ENCODE data around the gene MRPL3. TPM values are rescaled to one million over a fixed set of nuclear protein-coding genes. Genes with fewer than 3 reads are reported as not detected.

MRPL3 gene
- total RNA-seq, 1 experiment from 2014 or later: 162 TPM

DNA sequence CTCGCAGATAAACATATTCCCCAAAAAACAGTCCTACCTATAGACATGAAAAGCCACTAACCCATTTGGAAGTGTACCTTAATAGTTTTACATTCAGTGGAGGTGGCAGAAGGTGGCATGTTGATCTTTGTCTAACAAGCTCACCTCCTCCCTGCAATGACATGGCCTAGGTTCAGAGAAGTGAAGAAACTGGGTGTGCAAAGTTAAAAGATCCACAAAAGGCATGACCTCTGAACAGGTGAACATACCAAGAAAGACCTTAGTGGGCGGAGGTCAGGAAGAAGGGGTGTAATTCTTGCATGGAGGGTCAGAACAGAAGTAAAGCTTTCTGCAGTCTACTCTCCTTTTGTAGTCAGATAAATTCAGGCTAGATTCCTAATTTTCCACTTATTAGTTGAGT, 822 bp downstream of the MRPL3 start:
- no peak for TF ChIP-seq CBFB (CRISPR knock-in tag; IDR thresholded peaks at IDR 0.05; ENCODE audit: low read depth)
- no peak for TF ChIP-seq IRF2 (CRISPR knock-in tag; IDR thresholded peaks at IDR 0.05; ENCODE audit: borderline replicate concordance, low read depth)
- TF ChIP-seq ZNF416 (CRISPR knock-in tag; IDR thresholded peaks at IDR 0.05): no peak
- TF ChIP-seq ATF3 (CRISPR knock-in tag; conservative IDR thresholded peaks at IDR 0.05): no peak
- TF ChIP-seq HMGA2 (CRISPR knock-in tag; IDR thresholded peaks at IDR 0.05): no peak
- TF ChIP-seq GTF2I (CRISPR knock-in tag; conservative IDR thresholded peaks at IDR 0.05): no peak
- ChIA-PET CTCF (interaction anchor here (1.1 kb wide), 1 partner anchor 25 kb away, joined by 3 read pairs; no protein-coding TSS in a partner anchor), POLR2A (no interaction called here)
- Mint-ChIP-seq H3K27ac (peak overlapping the region; percentile 96), H3K4me1 (peaks cover 10% of the 10 kb centered on the region), H3K4me3 (peak overlapping the region; percentile 99), H3K36me3 (peaks cover 35% of the 10 kb centered on the region), H3K27me3 (ENCODE audit: low read depth) (peaks cover 26% of the 10 kb centered on the region), H3K9me3 (no peaks in the 10 kb centered on the region)
- ATAC-seq (no peak), DNase-seq (ENCODE audit: low spot score) (no peak)

- H3K27me3 Mint-ChIP-seq (ENCODE audit: low read depth): no peaks in the 10 kb centered on the region
- ATAC-seq: no peak
- H3K9me3 Mint-ChIP-seq: no peaks in the 10 kb centered on the region
- TF ChIP-seq ELF4 (CRISPR knock-in tag; IDR thresholded peaks at IDR 0.05; ENCODE audit: low read depth) (no peak), ATF3 (CRISPR knock-in tag; conservative IDR thresholded peaks at IDR 0.05) (no peak), NFYB (CRISPR knock-in tag; conservative IDR thresholded peaks at IDR 0.05; ENCODE audit: low read depth) (no peak), JUN (CRISPR knock-in tag; IDR thresholded peaks at IDR 0.05) (no peak), OVOL2 (CRISPR knock-in tag; IDR thresholded peaks at IDR 0.05; ENCODE audit: borderline replicate concordance) (no peak)
- H3K4me3 Mint-ChIP-seq: no peak overlapping the region
- ChIA-PET POLR2A (no interaction called here), CTCF (no interaction called here)
- H3K27ac Mint-ChIP-seq: no peak overlapping the region
- H3K4me1 Mint-ChIP-seq: no peaks in the 10 kb centered on the region
- H3K36me3 Mint-ChIP-seq: peaks cover 44% of the 10 kb centered on the region
- no peak for DNase-seq (ENCODE audit: low spot score)
Measured at GRCh38 chr3:131494706-131495105, 8.1 kb downstream of the MRPL3 start.

- H3K27me3 Mint-ChIP-seq (ENCODE audit: low read depth): no peaks in the 10 kb centered on the region
- H3K4me3 Mint-ChIP-seq: no peak overlapping the region
- DNase-seq (ENCODE audit: low spot score) (no peak), ATAC-seq (no peak)
- H3K27ac Mint-ChIP-seq: no peak overlapping the region
- POLR2A ChIA-PET: no interaction called here
- no peaks in the 10 kb centered on the region for H3K4me1 Mint-ChIP-seq
- H3K36me3 Mint-ChIP-seq: peaks cover 33% of the 10 kb centered on the region
- H3K9me3 Mint-ChIP-seq: no peaks in the 10 kb centered on the region
- CTCF ChIA-PET: no interaction called here
- TF ChIP-seq ZNF317 (CRISPR knock-in tag; IDR thresholded peaks at IDR 0.05; ENCODE audit: borderline replicate concordance, low read depth): no peak
- TF ChIP-seq, protein P1, sequence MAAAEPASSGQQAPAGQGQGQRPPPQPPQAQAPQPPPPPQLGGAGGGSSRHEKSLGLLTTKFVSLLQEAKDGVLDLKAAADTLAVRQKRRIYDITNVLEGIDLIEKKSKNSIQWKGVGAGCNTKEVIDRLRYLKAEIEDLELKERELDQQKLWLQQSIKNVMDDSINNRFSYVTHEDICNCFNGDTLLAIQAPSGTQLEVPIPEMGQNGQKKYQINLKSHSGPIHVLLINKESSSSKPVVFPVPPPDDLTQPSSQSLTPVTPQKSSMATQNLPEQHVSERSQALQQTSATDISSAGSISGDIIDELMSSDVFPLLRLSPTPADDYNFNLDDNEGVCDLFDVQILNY (CRISPR knock-in tag; IDR thresholded peaks at IDR 0.05): no peak
- TF ChIP-seq CBFB (CRISPR knock-in tag; IDR thresholded peaks at IDR 0.05; ENCODE audit: low read depth): no peak
- TF ChIP-seq SP1 (CRISPR knock-in tag; conservative IDR thresholded peaks at IDR 0.05): no peak
- no peak for TF ChIP-seq HMGA2 (CRISPR knock-in tag; IDR thresholded peaks at IDR 0.05)
- TF ChIP-seq NR3C1 (CRISPR knock-in tag; conservative IDR thresholded peaks at IDR 0.05; ENCODE audit: low read depth): no peak
- TF ChIP-seq AFF4 (CRISPR knock-in tag; IDR thresholded peaks at IDR 0.05; ENCODE audit: borderline replicate concordance): no peak
- no peak for TF ChIP-seq RELA (CRISPR knock-in tag; IDR thresholded peaks at IDR 0.05; ENCODE audit: borderline replicate concordance)
- no peak for TF ChIP-seq RORB (CRISPR knock-in tag; IDR thresholded peaks at IDR 0.05)
- TF ChIP-seq, protein P2, sequence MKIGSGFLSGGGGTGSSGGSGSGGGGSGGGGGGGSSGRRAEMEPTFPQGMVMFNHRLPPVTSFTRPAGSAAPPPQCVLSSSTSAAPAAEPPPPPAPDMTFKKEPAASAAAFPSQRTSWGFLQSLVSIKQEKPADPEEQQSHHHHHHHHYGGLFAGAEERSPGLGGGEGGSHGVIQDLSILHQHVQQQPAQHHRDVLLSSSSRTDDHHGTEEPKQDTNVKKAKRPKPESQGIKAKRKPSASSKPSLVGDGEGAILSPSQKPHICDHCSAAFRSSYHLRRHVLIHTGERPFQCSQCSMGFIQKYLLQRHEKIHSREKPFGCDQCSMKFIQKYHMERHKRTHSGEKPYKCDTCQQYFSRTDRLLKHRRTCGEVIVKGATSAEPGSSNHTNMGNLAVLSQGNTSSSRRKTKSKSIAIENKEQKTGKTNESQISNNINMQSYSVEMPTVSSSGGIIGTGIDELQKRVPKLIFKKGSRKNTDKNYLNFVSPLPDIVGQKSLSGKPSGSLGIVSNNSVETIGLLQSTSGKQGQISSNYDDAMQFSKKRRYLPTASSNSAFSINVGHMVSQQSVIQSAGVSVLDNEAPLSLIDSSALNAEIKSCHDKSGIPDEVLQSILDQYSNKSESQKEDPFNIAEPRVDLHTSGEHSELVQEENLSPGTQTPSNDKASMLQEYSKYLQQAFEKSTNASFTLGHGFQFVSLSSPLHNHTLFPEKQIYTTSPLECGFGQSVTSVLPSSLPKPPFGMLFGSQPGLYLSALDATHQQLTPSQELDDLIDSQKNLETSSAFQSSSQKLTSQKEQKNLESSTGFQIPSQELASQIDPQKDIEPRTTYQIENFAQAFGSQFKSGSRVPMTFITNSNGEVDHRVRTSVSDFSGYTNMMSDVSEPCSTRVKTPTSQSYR (CRISPR knock-in tag; IDR thresholded peaks at IDR 0.05): no peak
- no peak for TF ChIP-seq MAX (CRISPR knock-in tag; IDR thresholded peaks at IDR 0.05)
- TF ChIP-seq NFYB (CRISPR knock-in tag; conservative IDR thresholded peaks at IDR 0.05; ENCODE audit: low read depth): no peak
- no peak for TF ChIP-seq TEAD4 (CRISPR knock-in tag; IDR thresholded peaks at IDR 0.05)
- no peak for TF ChIP-seq MXD4 (CRISPR knock-in tag; IDR thresholded peaks at IDR 0.05; ENCODE audit: borderline replicate concordance)
- no peak for TF ChIP-seq CREB1 (CRISPR knock-in tag; IDR thresholded peaks at IDR 0.05)
- no peak for TF ChIP-seq CTCF (IDR thresholded peaks at IDR 0.05)
Measured at GRCh38 chr3:131491775-131492174, 11.0 kb downstream of the MRPL3 start.

All from WTC11 (cell line).